HG03103 (cell line): ENCODE measurements around the gene CD14.
"Not testable (repeated sequence)": the region's sequence is repeated elsewhere in the genome, so short reads cannot be mapped to it uniquely, and the experiment has no call there.

Source experiments
- ATAC-seq: cut with Tn5 transposase; IDR thresholded peaks from one replicate; pipeline ENCODE4 v1.9.1; 2021; ENCODE audit warnings: low read depth; ENCODE audit not compliant: unreplicated experiment

The CD14 gene

DNA sequence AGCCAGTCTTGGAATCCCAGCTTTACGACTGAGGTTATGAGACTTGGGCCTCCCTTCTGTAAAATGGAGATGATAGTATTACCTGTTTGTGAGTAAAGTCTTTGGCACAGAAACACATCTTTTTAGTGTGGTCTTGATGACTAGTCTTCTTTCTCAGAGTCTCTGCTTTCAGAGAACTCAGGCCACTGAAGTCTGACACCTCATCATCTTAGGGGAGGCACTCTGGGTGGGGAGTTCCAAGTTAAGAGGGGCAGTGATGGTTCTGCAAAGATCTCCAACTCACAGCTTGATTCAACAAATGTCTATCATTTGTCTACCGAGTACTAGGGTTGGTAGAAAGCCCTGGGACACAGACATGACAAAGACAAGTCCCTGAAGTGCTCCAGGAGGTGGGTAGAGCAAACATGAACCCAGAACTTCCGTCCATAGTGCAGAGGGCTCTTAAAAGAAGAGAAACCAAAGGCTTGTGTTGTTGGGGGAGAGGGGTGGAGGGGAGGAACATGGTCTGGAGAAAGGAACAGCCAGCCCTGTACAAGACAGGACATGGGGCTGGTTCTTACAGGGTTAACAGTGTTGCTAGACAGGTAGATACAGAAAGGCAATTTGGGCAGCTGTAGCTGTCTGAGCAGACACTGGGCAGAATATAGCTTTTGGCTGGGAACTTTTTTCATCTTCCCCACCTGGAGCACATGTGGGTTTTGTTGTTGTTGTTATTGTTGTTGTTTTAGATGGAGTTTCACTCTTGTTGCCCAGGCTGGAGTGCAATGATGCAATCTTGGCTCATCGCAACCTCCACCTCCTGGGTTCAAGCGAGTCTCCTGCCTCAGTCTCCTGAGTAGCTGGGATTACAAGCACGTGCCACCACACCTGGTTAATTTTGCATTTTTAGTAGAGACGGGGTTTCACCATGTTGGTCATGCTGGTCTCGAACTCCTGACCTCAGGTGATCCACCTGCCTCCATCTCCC is 2.6 kb upstream of the CD14 start:
- no peak for ATAC-seq

DNA sequence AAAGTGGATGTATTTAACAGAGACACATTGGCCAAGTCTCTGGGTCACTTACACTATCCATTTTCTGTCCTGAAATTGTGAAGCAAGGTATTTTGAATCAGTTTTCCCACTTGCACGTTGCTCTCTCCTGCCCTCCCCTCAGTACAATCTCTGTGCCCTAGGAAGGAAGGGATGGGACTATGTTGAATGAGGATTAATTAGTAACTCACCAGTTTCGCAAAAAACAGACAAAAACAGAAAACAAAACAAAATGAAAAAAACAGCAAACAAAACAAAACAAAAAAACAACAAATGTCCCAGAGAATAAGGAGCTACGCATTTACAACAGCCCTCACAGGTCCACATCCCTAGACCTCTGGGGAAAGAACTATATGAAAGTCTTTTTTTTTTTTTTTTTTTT is 1.1 kb upstream of the CD14 start:
- no peak for ATAC-seq

DNA sequence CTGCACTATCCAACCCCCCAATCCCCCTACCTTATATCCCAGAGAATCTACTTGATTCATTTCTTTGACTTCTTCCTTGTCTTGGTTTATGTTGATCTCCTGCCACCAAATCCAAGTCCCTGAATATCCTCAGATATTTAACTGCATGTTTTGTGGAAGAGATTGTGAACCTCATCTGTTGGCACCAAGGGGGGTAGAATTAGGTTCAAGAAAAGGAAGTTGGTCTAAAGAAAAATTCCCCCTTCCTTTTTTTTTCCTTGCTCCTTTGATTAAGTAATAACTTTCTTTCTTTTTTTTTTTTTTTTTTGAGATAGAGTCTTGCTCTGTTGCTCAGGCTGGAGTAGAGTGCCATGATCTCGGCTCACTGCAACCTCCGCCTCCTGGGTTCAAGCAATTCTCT is 526 bp upstream of the CD14 start:
- no peak for ATAC-seq

DNA sequence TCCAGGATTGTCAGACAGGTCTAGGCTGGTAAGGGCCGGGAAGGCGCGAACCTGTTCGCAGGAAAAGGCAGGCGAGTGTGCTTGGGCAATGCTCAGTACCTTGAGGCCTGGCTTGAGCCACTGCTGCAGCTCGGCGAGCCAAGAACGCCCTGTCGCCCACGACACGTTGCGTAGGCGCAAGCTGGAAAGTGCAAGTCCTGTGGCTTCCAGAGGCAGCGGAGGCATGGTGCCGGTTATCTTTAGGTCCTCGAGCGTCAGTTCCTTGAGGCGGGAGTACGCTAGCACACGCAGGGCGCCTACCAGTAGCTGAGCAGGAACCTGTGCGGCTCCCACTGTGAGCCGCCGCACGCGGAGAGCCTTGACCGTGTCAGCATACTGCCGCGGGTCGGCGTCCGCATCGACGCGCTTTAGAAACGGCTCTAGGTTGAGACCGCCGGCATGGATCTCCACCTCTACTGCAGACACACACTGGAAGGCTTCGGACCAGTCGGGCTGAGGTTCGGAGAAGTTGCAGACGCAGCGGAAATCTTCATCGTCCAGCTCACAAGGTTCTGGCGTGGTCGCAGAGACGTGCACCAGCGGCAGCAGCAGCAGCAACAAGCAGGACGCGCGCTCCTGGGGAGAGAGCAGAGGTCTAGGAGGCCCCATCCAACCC is 482 bp downstream of the CD14 start:
- ATAC-seq = peak; percentile 46

DNA sequence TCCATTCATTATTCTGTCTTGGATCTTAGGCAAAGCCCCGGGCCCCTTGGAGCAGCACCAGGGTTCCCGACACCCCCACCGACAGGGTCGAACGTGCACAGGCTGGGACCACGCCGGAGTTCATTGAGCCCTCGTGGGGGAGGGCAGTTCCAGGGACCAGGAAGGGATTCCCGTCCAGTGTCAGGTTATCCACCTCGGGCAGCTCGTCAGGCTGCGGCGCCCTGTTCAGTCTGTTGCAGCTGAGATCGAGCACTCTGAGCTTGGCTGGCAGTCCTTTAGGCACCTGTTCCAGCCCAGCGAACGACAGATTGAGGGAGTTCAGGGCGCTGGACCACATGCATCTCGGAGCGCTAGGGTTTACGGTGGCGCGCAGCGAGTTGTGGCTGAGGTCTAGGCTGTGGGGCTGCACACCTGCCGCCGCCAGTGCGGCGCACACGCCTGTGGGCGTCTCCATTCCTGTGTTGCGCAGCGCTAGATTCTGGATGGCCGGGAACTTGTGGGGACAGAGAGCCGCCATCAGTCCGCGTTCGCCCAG is 1.1 kb downstream of the CD14 start:
- peak; percentile 35 for ATAC-seq

DNA sequence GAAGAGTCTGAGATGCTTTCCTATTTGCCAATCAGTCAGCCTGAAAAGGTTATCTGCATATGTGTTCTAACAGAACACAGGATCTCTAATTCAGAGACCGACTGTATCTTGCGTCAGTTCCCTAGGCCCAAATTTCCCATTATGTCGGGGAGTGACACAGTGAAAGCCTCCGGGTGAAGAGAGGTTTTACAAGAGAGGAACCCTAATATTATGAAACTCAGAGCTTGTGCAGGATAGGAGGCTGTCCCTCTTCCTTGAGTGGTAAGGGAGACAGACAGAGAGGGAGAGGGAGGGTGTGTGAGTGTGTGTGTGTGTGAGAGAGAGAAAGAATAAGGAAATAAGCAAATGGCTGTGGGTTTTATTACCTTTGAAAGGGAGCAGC is 1.9 kb downstream of the CD14 start:
- no peak for ATAC-seq

DNA sequence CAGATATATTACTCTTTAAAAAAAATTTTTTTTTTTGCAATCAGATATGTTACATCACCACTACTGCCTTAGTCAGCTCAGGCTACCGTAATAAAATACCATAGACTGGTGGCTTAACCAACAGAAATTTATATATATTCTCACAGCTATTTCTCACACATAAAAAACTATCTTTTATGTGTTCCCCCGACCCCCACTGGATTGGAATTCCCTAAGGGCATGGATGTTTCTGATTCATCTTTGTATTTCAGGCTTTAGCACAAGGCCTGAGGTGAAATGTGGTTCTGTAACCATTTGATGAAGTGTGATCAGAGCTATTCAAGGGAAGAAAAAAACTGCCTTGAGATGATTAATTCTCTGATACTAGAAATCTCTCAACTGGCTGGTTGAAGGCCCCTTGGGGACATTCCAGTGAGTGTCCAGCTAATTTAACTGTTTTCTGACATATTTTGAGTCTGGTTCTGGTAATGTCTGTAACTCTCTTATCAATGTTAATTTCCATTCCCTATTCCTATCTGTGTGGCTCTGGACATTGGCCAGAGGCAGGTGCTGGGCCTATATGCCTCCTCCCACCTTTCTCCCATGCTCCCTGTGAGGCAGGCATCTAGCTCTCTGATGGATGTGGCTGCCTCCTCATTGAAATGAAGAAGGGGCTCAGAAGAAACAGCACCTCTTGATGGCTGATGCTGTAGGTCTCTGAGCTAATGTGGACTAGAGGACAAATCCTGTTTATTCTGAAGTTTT is 2.5 kb downstream of the CD14 start:
- ATAC-seq = no peak

DNA sequence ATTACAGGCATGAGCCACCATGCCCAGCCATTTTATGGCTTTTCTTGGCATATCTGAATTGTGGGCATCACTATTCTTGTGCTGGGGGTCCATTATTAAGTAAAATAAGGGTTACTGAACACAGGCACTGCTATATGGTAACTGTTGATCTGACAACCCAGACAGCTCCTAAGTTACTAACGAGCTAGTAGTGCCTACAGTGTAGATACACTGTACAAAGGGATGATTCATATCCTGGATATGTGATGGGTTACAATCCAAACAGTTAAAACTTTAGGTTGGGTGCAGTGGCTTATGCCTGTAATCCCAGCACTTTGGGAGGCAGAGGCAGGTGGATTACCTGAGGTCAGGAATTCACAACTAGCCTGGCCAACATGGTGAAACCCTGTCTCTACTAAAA is 4.3 kb downstream of the CD14 start:
- no peak for ATAC-seq

DNA sequence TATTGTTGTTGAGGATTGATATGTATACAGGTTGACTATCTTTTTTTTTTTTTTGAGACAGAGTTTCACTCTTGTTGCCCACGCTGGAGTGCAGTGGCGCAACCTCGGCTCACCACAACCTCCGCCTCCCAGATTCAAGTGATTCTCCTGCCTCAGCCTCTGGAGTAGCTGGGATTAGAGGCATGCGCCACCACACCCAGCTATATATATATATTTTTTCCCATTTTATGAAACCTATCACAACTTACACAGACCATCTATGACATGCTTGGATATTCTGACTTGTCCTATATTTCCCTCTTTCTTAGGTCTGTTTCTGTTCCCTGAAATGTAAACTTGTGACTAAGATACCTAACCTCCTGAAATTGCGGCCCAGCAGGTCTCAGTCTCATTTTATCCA is 5.0 kb downstream of the CD14 start:
- ATAC-seq = no peak

DNA sequence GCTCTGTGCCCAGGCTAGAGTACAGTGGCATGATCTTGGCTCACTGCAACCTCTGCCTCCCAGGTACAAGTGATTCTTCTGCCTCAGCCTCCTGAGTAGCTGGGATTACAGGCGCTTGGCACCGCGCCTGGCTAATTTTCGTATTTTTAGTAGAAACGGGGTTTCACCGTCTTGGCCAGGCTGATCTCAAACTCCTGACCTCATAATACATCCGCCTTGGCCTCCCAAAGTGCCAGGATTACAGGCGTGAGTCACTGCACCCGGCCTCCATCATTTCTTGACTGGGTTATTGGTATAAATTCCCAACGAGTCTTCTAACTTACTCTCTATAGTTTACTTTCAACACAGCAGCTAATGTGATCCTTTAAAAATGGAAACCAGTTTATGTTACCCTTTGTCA is 8.1 kb downstream of the CD14 start:
- not testable (repeated sequence) for ATAC-seq

DNA sequence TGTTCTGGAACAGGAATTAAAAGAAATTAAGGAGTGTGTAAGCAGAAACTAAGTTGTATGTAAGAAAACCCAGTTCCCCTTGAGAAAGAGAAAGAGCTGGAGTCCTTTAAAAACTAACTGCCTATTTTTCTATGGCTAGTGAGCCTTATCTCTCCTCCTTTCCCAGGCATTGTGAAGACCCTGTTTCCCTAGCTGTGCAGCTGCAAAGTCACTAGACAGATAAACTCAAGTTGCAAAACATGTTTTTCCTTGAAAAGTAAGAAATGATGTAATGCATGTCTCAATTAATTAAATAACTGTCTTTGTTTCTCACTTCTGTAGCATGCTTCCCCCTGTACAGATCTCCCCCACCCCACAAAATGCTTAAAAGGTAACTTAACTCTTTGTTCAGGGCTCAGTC is 9.9 kb downstream of the CD14 start:
- not testable (repeated sequence) for ATAC-seq

DNA sequence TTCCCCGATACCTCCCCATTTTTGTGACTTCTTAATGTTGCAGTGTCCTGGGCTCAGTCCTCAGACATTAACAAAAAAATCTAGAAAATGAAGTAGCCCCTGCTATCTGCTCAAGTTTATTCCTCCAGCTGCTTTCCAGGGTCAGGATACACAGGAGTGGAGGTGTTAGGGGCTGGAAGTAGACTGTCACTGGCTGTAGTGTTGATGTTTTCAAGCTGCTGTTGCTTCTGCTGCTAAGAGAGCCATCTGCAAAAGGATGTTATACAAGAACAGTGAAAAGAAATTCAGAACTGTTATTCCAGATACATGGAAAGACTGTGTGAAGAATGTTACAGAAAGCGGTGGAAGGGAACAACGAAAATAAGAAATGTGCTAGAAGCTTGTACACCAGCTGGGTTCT is 10.7 kb downstream of the CD14 start:
- no peak for ATAC-seq

DNA sequence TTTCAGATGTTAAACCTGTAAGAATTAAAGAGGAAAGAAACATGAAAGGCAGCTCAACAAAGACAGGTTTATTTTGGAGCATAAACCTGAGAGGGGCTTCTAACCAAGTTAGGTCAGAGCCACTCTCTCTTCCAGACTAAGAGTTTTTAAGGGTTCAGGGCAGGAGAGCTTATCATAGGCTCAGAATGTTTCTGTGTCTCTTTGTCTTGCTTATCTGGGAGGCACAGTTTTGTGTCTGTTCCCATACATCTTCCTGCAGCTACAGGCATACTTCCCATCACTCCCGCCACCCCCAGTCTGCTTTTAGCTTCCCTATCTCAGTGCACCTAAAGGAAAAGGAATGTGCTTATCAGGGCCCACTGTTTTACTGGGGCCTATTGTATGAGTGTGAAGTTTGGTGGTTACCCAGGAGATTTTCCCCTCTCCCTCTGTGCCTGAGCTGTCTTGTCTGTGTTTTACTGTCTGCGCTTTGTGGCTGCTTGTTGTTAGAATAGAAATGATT is 21.9 kb downstream of the CD14 start:
- no peak for ATAC-seq

DNA sequence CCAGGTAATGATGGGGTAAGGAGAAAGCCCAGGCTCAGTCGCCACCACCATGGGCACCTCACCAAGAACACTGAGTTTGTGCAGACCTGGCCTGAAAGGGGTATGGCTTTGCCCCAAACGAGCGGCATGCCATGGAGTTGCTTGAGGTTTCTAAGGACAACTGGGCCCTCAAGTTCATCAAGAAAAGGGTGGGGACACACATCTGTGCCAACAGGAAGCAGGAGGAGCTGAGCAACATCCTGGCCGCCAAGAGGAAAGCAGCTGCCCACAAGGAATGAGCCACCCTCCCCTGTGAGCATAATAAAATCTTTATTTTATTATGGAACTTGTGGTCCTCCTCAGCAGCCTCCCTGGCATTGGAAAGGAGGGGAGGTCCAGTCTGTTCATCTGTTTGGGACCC is 23.8 kb downstream of the CD14 start:
- no peak for ATAC-seq

DNA sequence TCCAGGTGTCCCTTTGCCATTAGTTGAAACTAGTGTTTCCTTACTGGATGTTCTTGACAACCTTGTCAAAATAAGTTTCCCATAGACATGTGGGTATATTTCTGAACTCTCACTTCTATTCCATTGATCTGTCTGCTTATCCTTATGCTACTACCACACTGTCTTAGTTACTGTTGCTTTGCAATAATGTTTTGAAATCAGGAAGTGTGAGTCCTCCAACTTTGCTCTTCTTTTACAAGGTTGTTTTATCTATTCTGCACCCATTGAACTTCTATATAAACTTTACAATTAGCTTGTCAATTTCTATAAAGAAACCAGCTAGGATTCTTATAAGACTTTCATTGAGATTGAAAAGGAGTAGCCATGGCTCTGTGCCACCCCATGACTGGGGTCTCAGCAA is 24.3 kb downstream of the CD14 start:
- ATAC-seq = no peak

DNA sequence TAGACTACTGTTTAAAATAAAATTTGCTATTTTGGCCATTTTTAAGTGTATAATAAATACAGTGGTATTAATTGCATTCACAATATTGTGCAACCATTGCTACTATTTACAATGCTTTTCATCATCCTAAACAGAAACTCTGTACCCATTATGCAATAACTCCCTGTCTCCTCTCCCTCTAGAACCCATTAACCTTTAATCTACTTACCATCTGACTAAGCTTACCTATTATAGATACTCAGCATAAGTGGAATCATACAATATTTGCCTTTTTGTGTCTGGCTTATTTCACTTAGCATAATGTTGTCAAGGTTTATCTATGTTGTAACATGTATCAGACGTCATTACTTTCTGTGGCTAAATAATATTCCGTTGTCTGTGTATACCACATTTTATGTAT is 25.9 kb downstream of the CD14 start:
- ATAC-seq = no peak

DNA sequence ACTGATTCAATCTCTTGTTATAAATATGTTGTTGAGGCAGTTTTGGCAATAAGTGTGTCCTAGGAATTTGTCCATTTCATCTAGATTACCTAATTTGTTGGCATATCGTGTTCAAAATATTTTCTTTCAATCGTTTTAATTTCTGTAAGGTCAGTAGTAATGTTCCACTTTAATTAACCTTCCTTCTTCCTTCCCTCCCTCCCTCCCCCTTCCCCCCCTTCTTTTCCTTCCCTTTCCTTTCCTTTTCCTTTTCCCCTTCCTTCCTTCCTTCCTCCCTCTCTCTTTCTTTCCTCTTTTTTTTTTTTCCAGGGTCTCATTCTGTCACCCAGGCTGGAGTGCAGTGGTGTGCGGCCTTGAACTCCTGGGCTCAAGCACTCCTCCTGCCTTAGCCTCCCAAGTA is 27.1 kb downstream of the CD14 start:
- no peak for ATAC-seq

DNA sequence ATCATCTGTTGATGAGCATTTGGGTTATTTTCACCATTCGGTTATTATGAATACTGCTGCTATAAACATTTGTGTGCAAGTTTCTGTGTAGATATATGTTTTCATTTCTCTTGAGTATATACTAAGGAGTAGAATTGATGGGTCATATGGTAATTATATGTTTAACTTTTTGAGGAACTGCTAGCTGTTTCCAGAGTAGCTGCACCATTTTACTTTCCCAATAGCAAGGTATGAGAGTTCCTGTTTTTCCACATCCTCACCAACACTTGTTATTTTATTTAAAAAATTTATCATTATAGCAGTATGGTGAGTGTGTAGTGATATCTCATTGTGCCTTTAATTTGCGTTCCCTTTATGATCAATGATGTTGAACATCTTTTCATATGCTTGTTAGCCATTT is 29.2 kb downstream of the CD14 start:
- ATAC-seq = no peak

DNA sequence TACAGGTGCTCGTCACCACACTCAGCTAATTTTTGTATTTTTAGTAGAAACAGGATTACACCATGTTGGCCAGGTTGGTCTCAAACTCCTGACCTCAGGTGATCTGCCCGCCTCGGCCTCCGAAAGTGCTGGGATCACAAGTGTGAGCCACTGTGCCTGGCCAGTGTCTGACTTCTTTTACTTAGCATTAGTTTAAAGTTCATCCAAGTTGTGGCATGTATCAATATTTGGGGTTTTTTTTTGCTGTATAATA is 29.6 kb downstream of the CD14 start:
- ATAC-seq = not testable (repeated sequence)

DNA sequence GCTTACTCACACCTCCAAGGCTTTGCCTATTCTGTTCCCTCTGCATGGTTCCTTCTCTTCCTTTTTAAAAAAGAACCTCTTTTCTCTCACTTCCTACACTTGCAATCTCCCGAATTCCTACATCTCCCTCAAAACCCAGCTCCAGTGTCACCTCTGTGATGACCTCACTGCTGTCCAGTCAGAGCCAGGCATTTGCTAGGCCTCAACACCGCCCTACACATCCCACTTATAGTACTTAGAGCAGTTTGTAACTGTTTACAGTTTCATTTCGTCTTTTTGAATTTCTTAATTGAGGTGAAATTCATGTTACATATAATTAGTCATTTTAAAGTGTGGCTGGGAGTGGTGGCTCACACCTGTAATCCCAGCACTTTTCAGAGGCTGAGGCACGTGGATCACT is 30.8 kb downstream of the CD14 start:
- no peak for ATAC-seq

DNA sequence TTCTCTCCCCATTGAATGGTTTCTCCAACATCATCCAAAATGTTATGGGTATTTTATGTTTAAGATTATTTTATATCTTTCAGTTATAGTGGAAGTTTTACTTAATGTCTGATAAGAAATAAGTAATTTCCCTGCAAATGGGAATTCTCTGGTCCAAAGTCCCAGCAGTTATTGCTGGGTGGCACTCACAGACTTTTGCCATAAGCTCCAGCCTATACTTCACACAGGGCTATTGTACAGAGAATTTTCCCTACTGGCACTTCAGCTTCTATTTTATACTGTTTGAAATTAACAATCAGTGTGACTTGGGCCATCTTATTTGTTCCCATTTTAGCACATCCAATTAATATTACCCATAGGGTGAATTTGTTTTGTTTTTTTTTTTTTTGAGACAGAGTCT is 32.9 kb downstream of the CD14 start:
- no peak for ATAC-seq
